LNCaP clone FGC (cell line): ENCODE results near the gene THTPA.

Experiments
- DNase-seq: peaks from one replicate; pipeline ENCODE4 v3.0.0-alpha.2; 2011; ENCODE audit warnings: low read depth
- H3K4me3 ChIP-seq: 2 replicates; pipeline ENCODE4 v1.5.1; 2011; ENCODE audit warnings: mild to moderate bottlenecking, low read depth, low read length, control low read depth
- TF ChIP-seq, protein P1 (sequence below): IDR thresholded peaks from 2 replicates; pipeline ENCODE4 v1.5.1; 2012; ENCODE audit warnings: mild to moderate bottlenecking; ENCODE audit not compliant: control insufficient read depth, insufficient read depth; ENCODE audit errors: extremely low read depth

THTPA gene

DNA sequence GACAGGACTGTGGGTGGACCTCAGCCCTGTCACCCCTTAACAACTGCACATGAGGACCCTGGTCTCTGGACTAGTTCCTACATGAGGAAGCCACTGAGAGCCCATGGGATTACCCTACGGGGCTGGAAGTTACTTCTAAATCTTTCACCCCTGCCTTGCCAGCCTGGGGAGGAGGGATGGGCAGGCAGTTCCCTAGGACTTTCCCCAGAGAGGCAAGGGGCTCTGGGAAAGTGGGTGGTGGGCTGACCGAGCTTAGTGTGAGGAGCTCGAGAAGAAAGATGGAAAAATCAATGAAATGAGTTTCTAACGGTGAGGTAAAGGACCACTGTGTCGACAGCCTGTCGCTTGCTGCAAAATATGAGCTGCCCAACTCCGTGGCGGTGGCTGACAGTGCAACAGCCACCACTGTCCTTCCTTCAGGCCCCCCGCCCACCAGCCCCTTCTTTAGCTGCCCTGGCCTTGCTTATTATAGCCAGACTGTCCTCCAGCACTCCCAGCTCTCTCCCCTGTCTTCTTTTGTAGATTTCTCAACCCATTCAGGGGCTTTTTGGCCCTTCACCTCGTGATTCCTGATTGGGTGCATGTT lies 9.5 kb upstream of the THTPA start:
- DNase-seq = no peak
- no peak overlapping the region for H3K4me3 ChIP-seq
- TF ChIP-seq, protein P1, sequence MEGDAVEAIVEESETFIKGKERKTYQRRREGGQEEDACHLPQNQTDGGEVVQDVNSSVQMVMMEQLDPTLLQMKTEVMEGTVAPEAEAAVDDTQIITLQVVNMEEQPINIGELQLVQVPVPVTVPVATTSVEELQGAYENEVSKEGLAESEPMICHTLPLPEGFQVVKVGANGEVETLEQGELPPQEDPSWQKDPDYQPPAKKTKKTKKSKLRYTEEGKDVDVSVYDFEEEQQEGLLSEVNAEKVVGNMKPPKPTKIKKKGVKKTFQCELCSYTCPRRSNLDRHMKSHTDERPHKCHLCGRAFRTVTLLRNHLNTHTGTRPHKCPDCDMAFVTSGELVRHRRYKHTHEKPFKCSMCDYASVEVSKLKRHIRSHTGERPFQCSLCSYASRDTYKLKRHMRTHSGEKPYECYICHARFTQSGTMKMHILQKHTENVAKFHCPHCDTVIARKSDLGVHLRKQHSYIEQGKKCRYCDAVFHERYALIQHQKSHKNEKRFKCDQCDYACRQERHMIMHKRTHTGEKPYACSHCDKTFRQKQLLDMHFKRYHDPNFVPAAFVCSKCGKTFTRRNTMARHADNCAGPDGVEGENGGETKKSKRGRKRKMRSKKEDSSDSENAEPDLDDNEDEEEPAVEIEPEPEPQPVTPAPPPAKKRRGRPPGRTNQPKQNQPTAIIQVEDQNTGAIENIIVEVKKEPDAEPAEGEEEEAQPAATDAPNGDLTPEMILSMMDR = no peak

DNA sequence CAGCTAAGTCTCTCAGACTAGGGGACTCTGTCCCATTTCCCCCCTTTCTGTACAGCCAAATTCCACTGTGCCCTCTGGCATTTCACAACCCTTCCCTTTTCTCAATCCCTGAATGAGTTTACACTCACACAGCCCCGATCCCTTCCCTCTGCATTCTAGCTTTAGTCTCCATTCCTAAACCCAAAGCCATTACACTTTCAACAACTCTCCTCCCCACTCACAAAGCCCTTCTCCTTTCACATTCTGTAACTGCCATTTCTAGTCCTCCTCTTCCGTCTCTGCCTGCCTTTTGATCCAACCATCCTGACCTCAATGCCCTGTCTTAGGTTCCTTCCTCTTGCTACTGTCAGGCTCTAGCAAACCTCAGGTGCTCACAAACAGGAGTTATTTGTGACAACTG lies 8.1 kb upstream of the THTPA start:
- no peak for DNase-seq
- TF ChIP-seq, protein P1 = no peak
- H3K4me3 ChIP-seq = no peak overlapping the region

DNA sequence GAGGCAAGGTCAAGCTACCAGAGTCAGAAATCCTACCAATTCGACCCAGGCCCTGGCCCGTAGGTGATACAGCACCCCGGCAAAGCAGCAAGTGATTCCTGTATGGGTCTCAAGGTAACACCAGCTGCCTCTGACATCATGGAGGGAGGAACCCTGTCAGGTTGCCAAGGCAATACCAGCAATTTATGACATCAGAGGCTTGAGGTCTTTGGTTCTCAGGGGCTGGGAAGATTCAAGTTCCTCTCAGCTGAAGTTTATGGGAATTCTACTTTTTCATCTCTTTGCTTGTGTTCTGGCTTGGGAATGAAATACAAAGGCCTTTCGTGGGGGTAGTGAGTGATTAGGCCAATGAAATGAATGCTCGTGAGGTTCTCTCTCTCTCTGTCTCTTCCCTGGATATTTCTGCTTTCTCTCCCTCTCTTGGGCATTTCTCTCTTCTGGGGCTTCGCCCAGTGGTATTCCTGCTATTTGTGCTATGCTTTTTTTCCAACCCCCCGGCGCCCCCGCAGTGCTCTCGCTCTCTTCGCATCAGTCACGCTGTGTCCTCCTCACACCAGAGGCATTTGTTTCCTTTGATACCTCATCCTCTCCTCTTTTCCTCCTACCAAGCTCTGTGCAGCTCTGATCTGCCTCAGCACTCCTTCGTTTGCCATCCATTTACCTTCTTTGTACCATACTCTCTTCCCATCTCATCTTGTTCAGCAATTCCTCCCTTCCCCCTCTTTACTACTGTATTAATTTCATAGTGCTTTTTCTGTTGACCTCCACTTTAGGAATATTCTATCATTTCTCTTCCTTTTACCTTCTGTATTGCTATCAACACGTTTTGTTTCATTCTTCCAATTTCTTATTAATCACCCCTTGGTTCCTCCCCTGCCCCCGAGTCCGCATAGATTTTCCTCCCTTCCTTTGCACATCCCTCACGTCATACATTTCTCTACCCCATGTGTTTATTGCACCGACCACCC lies 7.4 kb upstream of the THTPA start:
- TF ChIP-seq, protein P1 = no peak
- no peak overlapping the region for H3K4me3 ChIP-seq
- no peak for DNase-seq

DNA sequence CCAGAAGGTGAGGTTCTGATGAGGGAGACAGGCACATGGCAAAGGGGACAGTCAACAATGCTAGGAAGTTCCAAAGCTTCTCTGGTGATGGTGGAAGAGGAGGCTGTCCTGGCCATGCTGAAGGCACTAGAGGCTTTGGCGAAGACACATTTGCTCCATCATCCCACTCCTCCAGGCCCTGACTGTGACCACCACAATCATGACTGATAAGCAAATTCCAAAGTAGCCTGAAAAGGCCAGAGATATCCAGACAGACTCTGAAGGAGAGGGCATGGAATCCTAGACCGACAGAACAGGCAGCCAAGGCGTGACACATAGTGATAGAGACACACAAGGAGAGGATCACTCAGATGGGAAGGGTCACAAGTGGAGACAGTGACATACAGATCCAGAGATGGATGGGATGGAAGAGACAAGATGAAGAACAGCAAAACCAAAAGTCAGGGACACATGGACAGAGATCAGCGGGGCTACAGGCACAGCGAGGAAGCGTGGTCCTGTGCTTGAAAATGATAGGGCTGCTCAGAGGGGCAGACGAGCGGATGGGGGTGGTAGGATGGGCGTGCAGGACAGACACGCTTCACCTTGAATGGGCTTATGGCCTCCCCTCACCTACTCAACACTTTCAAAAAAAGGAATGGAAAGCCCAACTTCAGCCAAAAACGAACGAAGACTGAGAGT lies 5.8 kb upstream of the THTPA start:
- peak overlapping the region; percentile 69 for H3K4me3 ChIP-seq
- TF ChIP-seq, protein P1 = no peak
- no peak for DNase-seq

DNA sequence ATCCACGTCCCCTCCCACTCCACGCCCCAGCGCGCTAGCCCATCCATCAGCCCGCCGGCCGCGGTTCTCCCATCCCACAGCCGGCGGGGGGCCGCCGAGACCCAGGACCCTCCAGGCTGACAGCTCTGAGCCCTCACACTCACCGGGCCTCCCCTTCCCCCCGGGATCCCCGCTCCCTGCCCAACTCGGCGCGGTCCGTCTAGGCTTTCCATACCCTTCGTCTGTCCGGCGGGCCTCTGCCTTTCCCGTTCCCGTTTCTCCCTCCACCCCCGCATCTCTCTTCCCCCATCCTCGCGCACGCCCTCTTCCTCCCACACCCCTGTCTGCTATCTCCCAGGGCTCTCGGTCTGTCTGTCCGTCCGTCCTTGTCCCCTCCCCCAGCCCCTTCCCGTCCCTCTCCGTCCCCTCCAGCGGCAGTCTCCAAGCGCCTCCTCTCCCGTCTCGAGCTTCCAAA lies 5.2 kb upstream of the THTPA start:
- TF ChIP-seq, protein P1 = no peak
- DNase-seq = no peak
- peak overlapping the region; percentile 69 for H3K4me3 ChIP-seq

DNA sequence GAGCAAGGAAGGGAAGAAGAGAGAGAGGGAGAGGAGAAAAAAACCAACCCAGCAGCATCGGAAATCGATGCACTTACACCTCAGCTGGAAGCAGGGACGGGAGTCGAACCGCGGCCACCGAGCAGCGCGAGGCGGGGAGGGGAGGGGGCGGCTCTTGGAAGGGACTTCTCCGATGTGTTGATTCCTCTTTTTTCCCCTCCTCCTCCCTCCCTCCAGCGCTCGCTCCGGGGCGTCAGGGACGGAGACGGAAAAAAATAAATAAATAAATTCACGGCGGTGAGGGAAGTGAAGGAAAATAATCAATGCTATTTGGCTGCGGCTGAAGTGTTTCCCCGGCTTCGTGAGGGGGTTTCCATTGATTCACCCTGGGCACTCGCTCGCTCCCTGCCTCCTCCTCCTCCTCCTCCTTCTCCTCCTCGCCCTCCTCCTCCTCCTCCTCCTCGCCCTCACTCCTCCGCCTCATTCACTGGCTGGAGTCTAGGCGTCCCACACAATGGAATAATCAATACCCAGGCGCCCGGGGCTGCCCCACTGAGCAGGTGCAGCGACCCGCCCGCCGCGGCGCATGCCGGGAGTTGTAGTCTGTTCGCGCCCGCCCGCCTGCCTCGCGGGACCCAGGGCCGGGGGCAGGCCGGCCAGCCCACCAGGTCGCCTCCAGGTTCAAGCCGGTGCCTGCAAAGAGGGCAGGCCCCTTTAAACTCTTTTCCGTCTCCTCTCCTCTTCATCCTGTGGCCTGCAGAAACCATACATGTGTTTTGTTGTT lies 4.6 kb upstream of the THTPA start, which contains the start of gene ZFHX2:
TSS of gene ZFHX2 (minus strand) at position 500 of the 763 bp plus-strand sequence. CDS start 16,440 bp downstream, outside the sequence.
- peak within 1 kb of the TSS; percentile 69 for H3K4me3 ChIP-seq
- TF ChIP-seq, protein P1 = no peak
- peak; percentile 35 for DNase-seq
